IMR-90 (cell line): ENCODE results near the gene ME3. TPM values are rescaled to one million over a fixed set of nuclear protein-coding genes. Genes with fewer than 3 reads are reported as not detected.

Experiments
- ATAC-seq: fragments of 200-7000 bp; cut with Tn5 transposase; 2 replicates; pipeline ENCODE4 v1.9.1; 2020; ENCODE audit warnings: low read depth, mild to moderate bottlenecking, moderate library complexity
- BruUV-seq: library from RNA; stranded (reverse); fragments of 400-500 nt; replicated peaks from 2 replicates; lab custom pipeline; 2021; lab: Mats Ljungman, UMichigan
- CTCF ChIA-PET: fragments of 300-600 bp; formaldehyde crosslinking; extraction: SDS; loops from one replicate; lab custom pipeline; 2021; ENCODE audit warnings: antibody characterized with exemption; lab: Yijun Ruan, JAX
- POLR2A ChIA-PET: fragments of 300-600 bp; sonication (Branson Sonifier 250); formaldehyde crosslinking; loops from one replicate; lab custom pipeline; 2022; ENCODE audit warnings: antibody characterized with exemption; ENCODE audit not compliant: unreplicated experiment; lab: Charles Lee
- DNase-seq: peaks from one replicate; pipeline ENCODE4 v3.0.0; 2013
- H2AFZ ChIP-seq: replicated peaks from 2 replicates; pipeline ENCODE3; 2013; ENCODE audit warnings: low read length, mild to moderate bottlenecking; ENCODE audit not compliant: poor library complexity
- H2AK5ac ChIP-seq: 2 replicates; pipeline ENCODE4 v1.6.1; 2013; ENCODE audit warnings: low read depth, low read length, inconsistent platforms
- H2AK9ac ChIP-seq: replicated peaks from 2 replicates; pipeline ENCODE3; 2013; ENCODE audit warnings: mild to moderate bottlenecking, low read depth, low read length, moderate library complexity; ENCODE audit not compliant: poor library complexity
- H2BK120ac ChIP-seq: 2 replicates; pipeline ENCODE4 v1.6.1; 2013; ENCODE audit warnings: low read depth, low read length, inconsistent platforms
- H2BK15ac ChIP-seq: 3 replicates; pipeline ENCODE4 v1.6.1; 2013; ENCODE audit warnings: low read depth, low read length, inconsistent platforms
- H2BK20ac ChIP-seq: 2 replicates; pipeline ENCODE4 v1.6.1; 2013; ENCODE audit warnings: low read depth, mild to moderate bottlenecking, inconsistent platforms, low read length, moderate library complexity
- H2BK5ac ChIP-seq: 2 replicates; pipeline ENCODE4 v1.6.1; 2013; ENCODE audit warnings: mild to moderate bottlenecking, low read depth, low read length, inconsistent platforms; ENCODE audit not compliant: poor library complexity, severe bottlenecking
- H3K14ac ChIP-seq: replicated peaks from 2 replicates; pipeline ENCODE4 v1.6.1; 2013; ENCODE audit warnings: low read depth, low read length, inconsistent platforms
- H3K18ac ChIP-seq: 2 replicates; pipeline ENCODE4 v1.6.1; 2013; ENCODE audit warnings: low read depth, low read length, control low read depth
- H3K23ac ChIP-seq: 2 replicates; pipeline ENCODE4 v1.6.1; 2013; ENCODE audit warnings: low read depth, low read length, inconsistent platforms
- H3K27ac ChIP-seq: 2 replicates; pipeline ENCODE4 v1.5.1; 2013; ENCODE audit warnings: mild to moderate bottlenecking, control low read depth, low read length; ENCODE audit not compliant: insufficient read depth
- H3K27me3 ChIP-seq: 2 replicates; pipeline ENCODE4 v1.6.1; 2013; ENCODE audit warnings: low read length; ENCODE audit not compliant: control insufficient read depth, insufficient read depth
- H3K36me3 ChIP-seq: 2 replicates; pipeline ENCODE4 v1.6.1; 2013; ENCODE audit warnings: low read length, mixed read lengths; ENCODE audit not compliant: control insufficient read depth, insufficient read depth
- H3K4ac ChIP-seq: 2 replicates; pipeline ENCODE4 v1.6.1; 2013; ENCODE audit warnings: low read depth, low read length, inconsistent platforms
- H3K4me1 ChIP-seq: 2 replicates; pipeline ENCODE4 v1.6.1; 2013; ENCODE audit warnings: low read length, mixed read lengths; ENCODE audit not compliant: control insufficient read depth, insufficient read depth
- H3K4me2 ChIP-seq: 2 replicates; pipeline ENCODE4 v1.6.1; 2013; ENCODE audit warnings: low read depth, mild to moderate bottlenecking, control low read depth, low read length, moderate library complexity
- H3K4me3 ChIP-seq: 2 replicates; pipeline ENCODE4 v1.5.1; 2013; ENCODE audit warnings: low read depth, mild to moderate bottlenecking, control low read depth, low read length, moderate library complexity; ENCODE audit not compliant: insufficient read depth
- H3K56ac ChIP-seq: 2 replicates; pipeline ENCODE4 v1.6.1; 2013; ENCODE audit warnings: low read length, inconsistent platforms; ENCODE audit not compliant: insufficient read depth; ENCODE audit errors: extremely low read depth
- H3K79me1 ChIP-seq, 2 experiments: 2 replicates each; pipeline ENCODE4 v1.6.1; 2013; ENCODE audit warnings: low read length in 2 of 2, inconsistent platforms in 1 of 2, low read depth in 1 of 2
- H3K9ac ChIP-seq: 2 replicates; pipeline ENCODE4 v1.6.1; 2013; ENCODE audit warnings: low read depth, low read length, control low read depth
- H3K9me1 ChIP-seq: 2 replicates; pipeline ENCODE4 v1.6.1; 2013; ENCODE audit warnings: low read length, inconsistent platforms; ENCODE audit not compliant: insufficient read depth
- H3K9me3 ChIP-seq: 2 replicates; pipeline ENCODE4 v1.6.1; 2013; ENCODE audit warnings: low read length; ENCODE audit not compliant: control insufficient read depth, insufficient read depth
- H4K20me1 ChIP-seq: 2 replicates; pipeline ENCODE4 v1.6.1; 2013; ENCODE audit warnings: low read length, inconsistent platforms; ENCODE audit not compliant: insufficient read depth
- H4K5ac ChIP-seq: 2 replicates; pipeline ENCODE4 v1.6.1; 2013; ENCODE audit warnings: mild to moderate bottlenecking, low read depth, low read length, control low read depth
- H4K8ac ChIP-seq, 2 experiments: 2 replicates each; pipeline ENCODE4 v1.6.1; 2013; ENCODE audit warnings: low read depth in 2 of 2, low read length in 2 of 2, control low read depth in 1 of 2, inconsistent platforms in 1 of 2
- H4K91ac ChIP-seq: 2 replicates; pipeline ENCODE4 v1.6.1; 2013; ENCODE audit warnings: low read depth, low read length, inconsistent platforms; ENCODE audit not compliant: insufficient read depth
- BHLHE40 ChIP-seq: fragments of 150-350 bp; IDR thresholded peaks from 2 replicates; pipeline ENCODE4 v1.6.1; 2016; ENCODE audit warnings: mild to moderate bottlenecking, low read depth, low read length
- CEBPB ChIP-seq: IDR thresholded peaks from 2 replicates; pipeline ENCODE4 v1.6.1; 2012; ENCODE audit warnings: low read depth, low read length, improper control_type of control experiment
- CHD1 ChIP-seq: IDR thresholded peaks from 2 replicates; pipeline ENCODE4 v1.6.1; 2012; ENCODE audit warnings: low read depth, low read length, improper control_type of control experiment
- CTCF ChIP-seq: conservative IDR thresholded peaks from 2 replicates; pipeline ENCODE4 v1.5.1; 2012; ENCODE audit warnings: mild to moderate bottlenecking, low read depth, low read length, improper control_type of control experiment
- FOS ChIP-seq: fragments of 150-350 bp; IDR thresholded peaks from 2 replicates; pipeline ENCODE4 v1.6.1; 2016; ENCODE audit warnings: low read depth, low read length
- MAFK ChIP-seq: IDR thresholded peaks from 2 replicates; pipeline ENCODE4 v1.6.1; 2012; ENCODE audit warnings: low read depth, low read length, improper control_type of control experiment
- MAZ ChIP-seq: IDR thresholded peaks from 2 replicates; pipeline ENCODE4 v1.6.1; 2012; ENCODE audit warnings: low read depth, mild to moderate bottlenecking, low read length, improper control_type of control experiment, moderate library complexity, borderline replicate concordance
- MXI1 ChIP-seq: IDR thresholded peaks from 2 replicates; pipeline ENCODE4 v1.6.1; 2012; ENCODE audit warnings: low read depth, mild to moderate bottlenecking, low read length, moderate library complexity, borderline replicate concordance
- NFE2L2 ChIP-seq: fragments of 150-350 bp; IDR thresholded peaks from 2 replicates; pipeline ENCODE4 v1.6.1; 2016; ENCODE audit warnings: low read depth, mild to moderate bottlenecking, low read length
- POLR2A ChIP-seq: IDR thresholded peaks from 2 replicates; pipeline ENCODE4 v1.6.1; 2012; ENCODE audit warnings: mild to moderate bottlenecking, low read depth, low read length
- RAD21 ChIP-seq: IDR thresholded peaks from 2 replicates; pipeline ENCODE4 v1.6.1; 2012; ENCODE audit warnings: low read length, improper control_type of control experiment
- RCOR1 ChIP-seq: IDR thresholded peaks from 2 replicates; pipeline ENCODE4 v1.6.1; 2012; ENCODE audit warnings: mild to moderate bottlenecking, low read length, improper control_type of control experiment; ENCODE audit not compliant: insufficient replicate concordance
- RFX5 ChIP-seq: IDR thresholded peaks from 2 replicates; pipeline ENCODE4 v1.8.0; 2012; ENCODE audit warnings: low read depth, mild to moderate bottlenecking, low read length, moderate library complexity
- SMC3 ChIP-seq: fragments of 150-350 bp; IDR thresholded peaks from 2 replicates; pipeline ENCODE4 v1.6.1; 2016; ENCODE audit warnings: low read depth, mild to moderate bottlenecking, antibody characterized with exemption, low read length, moderate library complexity
- USF2 ChIP-seq: fragments of 150-350 bp; IDR thresholded peaks from 2 replicates; pipeline ENCODE4 v1.6.1; 2017; ENCODE audit warnings: mild to moderate bottlenecking, antibody characterized with exemption, low read length, low read depth
- WGBS, 2 experiments: methylation state at CpG; one replicate each; pipeline versions ENCODE4 v1.1.5 to v1.1.7; 2013; ENCODE audit warnings: missing lambda C conversion rate in 2 of 2; ENCODE audit not compliant: insufficient read length in 1 of 2; ENCODE audit errors: extremely low coverage in 2 of 2; 5-methylcytosine and 5-hydroxymethylcytosine counted together
- dilution Hi-C: fragments of 300-500 bp; cut with HindIII; formaldehyde crosslinking; loops from one replicate; pipeline ENCODE4 v1.14.3; 2018; ENCODE audit warnings: low sequenced_read_pairs; ENCODE audit not compliant: unreplicated experiment
- in situ Hi-C: fragments of 300-500 bp; cut with MboI; formaldehyde crosslinking; loops from 3 replicates; pipeline ENCODE4 v1.14.3; 2019; ENCODE audit warnings: low sequenced_read_pairs, inconsistent platforms, mixed read lengths
- intact Hi-C: fragments of 100-400 bp; cut with micrococcal nuclease; formaldehyde crosslinking; loops from 2 replicates; pipeline ENCODE4 v1.10.0; 2022
- polyA plus RNA-seq, 3 experiments: library from polyadenylated mRNA; depleted of rRNA; stranded (reverse); fragments of >200 nt; gene quantifications; 2 replicates each; pipeline ENCODE4 v1.2.3, GENCODE V29; 2012; ENCODE audit warnings: low replicate concordance in 1 of 3
- total RNA-seq: library from RNA; depleted of rRNA; stranded (reverse); fragments of >200 nt; gene quantifications from 2 replicates; pipeline ENCODE4 v1.2.3, GENCODE V29; 2012

Gene ME3
- total and polyA plus RNA-seq, 2 of the 4 experiments (the other 2 are of a cell fraction), result 7.8 to 9.0 TPM

GRCh38 chr11:86681483-86681756, 9.0 kb upstream of the ME3 start:
- BruUV-seq, result no TSS peak
- Histone ChIP-seq H3K27ac (no peak overlapping the region), H3K23ac (no peak overlapping the region), H4K20me1 (no peaks in the 10 kb centered on the region), H4K5ac (no peak overlapping the region), H3K79me1 (no peaks in the 10 kb centered on the region), H4K8ac (no peak overlapping the region), H3K9me1 (no peaks in the 10 kb centered on the region), H3K4me3 (no peak overlapping the region), H3K36me3 (no peaks in the 10 kb centered on the region), H4K91ac (no peak overlapping the region), H2AK5ac (no peak overlapping the region), H3K9ac (no peak overlapping the region), H3K4ac (no peak overlapping the region), H2AFZ (no peak overlapping the region), H2AK9ac (no peak overlapping the region), H3K14ac (no peak overlapping the region), H3K9me3 (no peaks in the 10 kb centered on the region), H3K4me1 (no peaks in the 10 kb centered on the region), H2BK120ac (no peak overlapping the region), H3K27me3 (no peaks in the 10 kb centered on the region), H3K4me2 (no peak overlapping the region), H2BK15ac (no peak overlapping the region), H2BK5ac (no peak overlapping the region), H2BK20ac (no peak overlapping the region), H3K18ac (no peak overlapping the region), H3K56ac (no peak overlapping the region)
- CTCF ChIA-PET, result no interaction called here
- POLR2A ChIA-PET, result no interaction called here
- in situ Hi-C loops (no loop called here), intact Hi-C loops (no loop called here), dilution Hi-C loops (no loop called here)
- no peak for ATAC-seq
- TF ChIP-seq RAD21 (no peak), NFE2L2 (no peak), USF2 (no peak), CEBPB (no peak), MAFK (no peak), BHLHE40 (no peak), MXI1 (no peak), RCOR1 (no peak), RFX5 (no peak), SMC3 (no peak), CHD1 (no peak), MAZ (no peak), CTCF (no peak), POLR2A (no peak), FOS (no peak)
- no CpG with 5 or more reads among the region's 2 CpGs for WGBS, 2 experiments
- DNase-seq, result no peak
